Inferior parietal cortex (tissue), 1 donor: ENCODE measurements around the gene FSD1L.
A peak's percentile ranks its signal among the peaks of the same experiment; 100 is the strongest.
"Not testable (repeated sequence)": the region's sequence is repeated elsewhere in the genome, so short reads cannot be mapped to it uniquely, and the experiment has no call there.

ENCODE experiments used
- DNase-seq: peaks from one replicate; pipeline ENCODE4 v3.0.0-alpha.2; 2016; ENCODE audit errors: extremely low spot score

Gene FSD1L

GRCh38 chr9:105557804-105558610 is 110.2 kb downstream of the FSD1L start, which contains the start of gene FKTN:
Gene FKTN, plus strand, starts transcription at chr9:105558131. Its CDS starts 16,902 bp downstream, at chr9:105575033.
- DNase-seq, result peak; percentile 85

GRCh38 chr9:105572455-105572854 is 124.6 kb downstream of the FSD1L start:
- DNase-seq, result no peak

- not testable (repeated sequence) for DNase-seq
Observed at GRCh38 chr9:105579952-105580351, 132.1 kb downstream of the FSD1L start.

GRCh38 chr9:105581550-105581949 is 133.7 kb downstream of the FSD1L start:
- not testable (repeated sequence) for DNase-seq

- no peak for DNase-seq
Observed at GRCh38 chr9:105593145-105593544, 145.3 kb downstream of the FSD1L start.
